ENCODE data around the gene ATRAID. TPM values are rescaled to one million over a fixed set of nuclear protein-coding genes. Genes with fewer than 3 reads are reported as not detected.
A peak's percentile ranks its signal among the peaks of the same experiment; 100 is the strongest.
"Not testable (repeated sequence)": the region's sequence is repeated elsewhere in the genome, so short reads cannot be mapped to it uniquely, and the experiment has no call there.

ATRAID gene
- total and polyA plus RNA-seq, 8 donors: 67.4 to 532 (median 121) TPM

- Histone ChIP-seq H3K27me3 (no peaks in the 10 kb centered on the region), H3K36me3 (no peaks in the 10 kb centered on the region), H3K27ac (no peak overlapping the region), H3K4me1 (peaks cover 0 to 5% (median 2%) of the 10 kb centered on the region in 4 donors), H3K4me3 (no peak overlapping the region), H3K9me3 (no peaks in the 10 kb centered on the region)
- WGBS, 5 donors: 86 to 90% (median 88%) methylated on average over 8 of the region's 8 CpGs
- intact Hi-C loops (cut with DNase I; ENCODE audit: low total_unique reads): loop anchor here (10.0 kb wide), 1 partner anchor 85 kb away; no protein-coding TSS in a partner anchor
- TF ChIP-seq EP300 (IDR thresholded peaks at IDR 0.05) (no peak), POLR2A (IDR thresholded peaks at IDR 0.05) (no peak), POLR2AphosphoS5 (IDR thresholded peaks at IDR 0.05) (no peak)
- TF ChIP-seq, protein P1, sequence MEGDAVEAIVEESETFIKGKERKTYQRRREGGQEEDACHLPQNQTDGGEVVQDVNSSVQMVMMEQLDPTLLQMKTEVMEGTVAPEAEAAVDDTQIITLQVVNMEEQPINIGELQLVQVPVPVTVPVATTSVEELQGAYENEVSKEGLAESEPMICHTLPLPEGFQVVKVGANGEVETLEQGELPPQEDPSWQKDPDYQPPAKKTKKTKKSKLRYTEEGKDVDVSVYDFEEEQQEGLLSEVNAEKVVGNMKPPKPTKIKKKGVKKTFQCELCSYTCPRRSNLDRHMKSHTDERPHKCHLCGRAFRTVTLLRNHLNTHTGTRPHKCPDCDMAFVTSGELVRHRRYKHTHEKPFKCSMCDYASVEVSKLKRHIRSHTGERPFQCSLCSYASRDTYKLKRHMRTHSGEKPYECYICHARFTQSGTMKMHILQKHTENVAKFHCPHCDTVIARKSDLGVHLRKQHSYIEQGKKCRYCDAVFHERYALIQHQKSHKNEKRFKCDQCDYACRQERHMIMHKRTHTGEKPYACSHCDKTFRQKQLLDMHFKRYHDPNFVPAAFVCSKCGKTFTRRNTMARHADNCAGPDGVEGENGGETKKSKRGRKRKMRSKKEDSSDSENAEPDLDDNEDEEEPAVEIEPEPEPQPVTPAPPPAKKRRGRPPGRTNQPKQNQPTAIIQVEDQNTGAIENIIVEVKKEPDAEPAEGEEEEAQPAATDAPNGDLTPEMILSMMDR (IDR thresholded peaks at IDR 0.05): no peak
- DNase-seq: no peak
Measured at GRCh38 chr2:27189989-27190388, 21.9 kb upstream of the ATRAID start.

DNA sequence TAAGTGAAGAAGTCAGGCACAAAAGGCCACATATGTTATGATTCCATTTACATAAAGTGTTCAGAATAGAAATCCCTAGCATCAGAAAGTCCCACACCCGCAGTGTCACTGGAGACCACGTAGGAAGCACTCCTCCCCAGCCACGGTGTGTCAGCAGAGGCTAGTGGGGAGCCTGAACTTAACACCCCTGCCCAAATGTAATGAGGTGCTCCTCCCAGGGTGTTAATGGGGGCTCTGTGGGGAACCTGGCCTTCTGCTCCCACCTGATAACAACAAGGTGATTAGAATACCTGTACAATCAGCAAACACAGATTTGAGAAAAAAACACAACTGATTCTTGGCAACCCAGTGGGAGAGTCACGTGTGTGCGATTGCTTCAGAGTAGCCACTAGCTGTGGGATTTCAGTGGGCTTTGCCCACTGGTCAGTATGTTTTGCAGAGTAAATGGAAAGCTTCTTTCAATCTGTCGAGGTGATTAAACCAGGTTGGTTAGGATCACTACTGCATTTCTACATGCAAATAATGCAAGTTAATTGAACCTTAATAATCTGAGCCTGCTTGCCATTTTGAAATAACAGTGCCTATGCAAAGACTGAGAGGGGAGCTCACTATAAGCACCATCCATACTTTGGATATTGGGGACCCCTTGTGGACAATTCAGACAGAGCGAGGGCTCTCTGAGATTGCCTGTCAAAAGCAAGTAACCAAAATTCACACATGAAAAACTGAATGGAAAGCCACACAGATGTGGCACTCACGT, 20.6 kb upstream of the ATRAID start:
- intact Hi-C loops (cut with DNase I; ENCODE audit: low total_unique reads): no loop called here

DNA sequence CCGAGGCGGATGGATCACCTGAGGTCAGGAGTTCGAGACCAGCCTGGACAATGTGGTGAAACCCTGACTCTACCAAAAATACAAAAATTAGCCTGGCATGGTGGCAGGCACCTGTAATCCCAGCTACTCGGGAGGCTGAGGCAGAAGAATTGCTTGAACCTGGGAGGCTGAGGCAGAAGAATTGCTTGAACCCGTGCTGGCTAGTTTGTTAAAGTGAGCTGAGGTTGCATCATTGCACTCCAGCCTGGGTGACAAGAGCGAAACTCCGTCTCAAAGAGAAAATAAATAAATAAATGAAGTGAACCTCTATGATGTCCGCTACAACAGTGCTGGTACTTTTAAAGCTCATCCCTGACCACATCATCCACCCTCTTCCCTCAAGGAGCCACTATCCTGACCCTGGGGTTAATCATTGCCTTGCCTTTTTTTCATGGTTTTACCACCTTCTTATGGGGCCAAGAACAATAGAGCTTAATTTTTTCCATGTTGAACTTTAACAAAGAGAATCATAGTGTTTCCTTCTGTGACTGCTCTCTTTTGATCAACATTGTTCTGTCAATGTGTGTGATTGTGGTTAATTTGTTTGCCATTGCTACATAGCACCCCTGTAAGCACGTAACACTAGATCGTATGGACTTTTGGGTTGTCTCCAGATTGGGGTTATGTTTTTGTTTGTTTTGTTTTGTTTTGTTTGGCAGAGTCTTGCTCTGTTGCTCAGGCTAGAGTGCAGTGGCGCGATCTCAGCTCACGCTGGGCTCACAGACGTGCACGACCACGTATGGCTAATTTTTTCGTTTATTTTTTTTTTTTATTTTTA, 17.1 kb upstream of the ATRAID start:
- H3K27me3 ChIP-seq: no peaks in the 10 kb centered on the region
- H3K36me3 ChIP-seq: peaks cover 0 to 5% (median 3%) of the 10 kb centered on the region in 4 donors
- H3K4me3 ChIP-seq: no peak overlapping the region
- intact Hi-C loops (cut with DNase I; ENCODE audit: low total_unique reads): no loop called here
- WGBS, 5 donors: 48 to 62% (median 56%) methylated on average over 17 of the region's 17 CpGs
- no peak for DNase-seq
- H3K9me3 ChIP-seq: no peaks in the 10 kb centered on the region
- H3K27ac ChIP-seq: no peak overlapping the region
- TF ChIP-seq, protein P1 (IDR thresholded peaks at IDR 0.05): no peak
- TF ChIP-seq POLR2AphosphoS5 (IDR thresholded peaks at IDR 0.05): no peak
- no peak for TF ChIP-seq EP300 (IDR thresholded peaks at IDR 0.05)
- TF ChIP-seq POLR2A (IDR thresholded peaks at IDR 0.05): no peak
- H3K4me1 ChIP-seq: peaks cover 0 to 8% (median 0%) of the 10 kb centered on the region in 4 donors

More for the DNA sequence above, 20.6 kb upstream of the ATRAID start:
- H3K27me3 ChIP-seq: no peaks in the 10 kb centered on the region
- 34 to 41% (median 37%) methylated on average over 8 of the region's 8 CpGs for WGBS, 5 donors
- H3K9me3 ChIP-seq: no peaks in the 10 kb centered on the region
- H3K4me3 ChIP-seq: no peak overlapping the region
- H3K36me3 ChIP-seq: no peaks in the 10 kb centered on the region
- no peak overlapping the region for H3K27ac ChIP-seq
- peak; percentile 53 to 81 for DNase-seq
- peaks cover 0 to 8% (median 0%) of the 10 kb centered on the region in 4 donors for H3K4me1 ChIP-seq
- TF ChIP-seq, protein P1 (IDR thresholded peaks at IDR 0.05): peak in 4 of 7 experiments; percentile 45 to 60 (median 51)
- no peak for TF ChIP-seq POLR2AphosphoS5 (IDR thresholded peaks at IDR 0.05)

DNA sequence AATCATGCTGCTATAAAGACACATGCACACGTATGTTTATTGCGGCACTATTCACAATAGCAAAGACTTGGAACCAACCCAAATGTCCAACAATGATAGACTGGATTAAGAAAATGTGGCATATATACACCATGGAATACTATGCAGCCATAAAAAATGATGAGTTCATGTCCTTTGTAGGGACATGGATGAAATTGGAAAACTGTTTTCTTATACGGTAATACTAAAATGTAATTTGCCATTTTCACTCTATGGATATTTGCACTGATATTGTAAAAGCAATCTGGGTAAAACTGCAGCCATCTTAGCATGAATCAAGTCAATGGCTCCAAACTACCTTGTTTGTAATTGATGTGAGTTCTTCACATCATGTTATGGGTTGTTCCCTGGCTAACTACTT, 16.0 kb upstream of the ATRAID start:
- DNase-seq; H3K4me1 ChIP-seq; H3K4me3 ChIP-seq; H3K27ac ChIP-seq; intact Hi-C loops (cut with DNase I; ENCODE audit: low total_unique reads); H3K9me3 ChIP-seq; H3K27me3 ChIP-seq: not testable (repeated sequence)
- H3K36me3 ChIP-seq: peaks cover 7 to 16% (median 13%) of the 10 kb centered on the region in 4 donors
- 86 to 99% (median 94%) methylated on average over 3 of the region's 3 CpGs for WGBS, 5 donors

- WGBS, 5 donors: 84 to 97% (median 92%) methylated on average over 3 of the region's 3 CpGs
Measured at GRCh38 chr2:27198068-27198467, 13.8 kb upstream of the ATRAID start.

More at GRCh38 chr2:27198068-27198467, 13.8 kb upstream of the ATRAID start:
- intact Hi-C loops (cut with DNase I; ENCODE audit: low total_unique reads); H3K4me3 ChIP-seq; DNase-seq; H3K27me3 ChIP-seq; H3K4me1 ChIP-seq; H3K9me3 ChIP-seq; H3K27ac ChIP-seq: not testable (repeated sequence)
- peaks cover 19 to 37% (median 36%) of the 10 kb centered on the region in 4 donors for H3K36me3 ChIP-seq

Data from stomach (tissue), 9 donors.